HepG2 (cell line): Measurements from ENCODE around the gene OR5AN1.

Source experiments
- ARNT ChIP-seq: fragments of 450-650 bp; IDR thresholded peaks from 2 replicates; pipeline ENCODE4 v1.6.1; 2017
- CEBPB ChIP-seq: IDR thresholded peaks from 2 replicates; pipeline ENCODE4 v1.6.1; 2011; ENCODE audit warnings: low read depth, low read length, improper control_type of control experiment, borderline replicate concordance
- GTF2F1 ChIP-seq: fragments of 150-350 bp; IDR thresholded peaks from 2 replicates; pipeline ENCODE4 v1.6.1; 2014; ENCODE audit warnings: low read length
- HOXA9 ChIP-seq: sonication (generic); formaldehyde crosslinking; IDR thresholded peaks from 2 replicates; pipeline ENCODE4 v1.8.1; 2022; ENCODE audit warnings: missing genetic modification reagents, mild to moderate bottlenecking, moderate library complexity, borderline replicate concordance
- KAT2B ChIP-seq: fragments of 150-350 bp; IDR thresholded peaks from 2 replicates; pipeline ENCODE4 v1.6.1; 2014; ENCODE audit warnings: low read depth, low read length, borderline replicate concordance
- NCOR1 ChIP-seq: fragments of 200-600 bp; sonication (generic); IDR thresholded peaks from 2 replicates; pipeline ENCODE4 v1.7.0; 2017; ENCODE audit warnings: antibody characterized with exemption, low read length, borderline replicate concordance
- ZNF224 ChIP-seq: sonication (generic); formaldehyde crosslinking; IDR thresholded peaks from 2 replicates; pipeline ENCODE4 v1.5.0; 2020; ENCODE audit warnings: mild to moderate bottlenecking, missing genetic modification reagents
- ZNF660 ChIP-seq: sonication (generic); formaldehyde crosslinking; IDR thresholded peaks from 2 replicates; pipeline ENCODE4 v1.5.1; 2020; ENCODE audit warnings: mild to moderate bottlenecking, low read depth, missing genetic modification reagents, borderline replicate concordance
- TF ChIP-seq, protein P1 (sequence below): sonication (generic); formaldehyde crosslinking; IDR thresholded peaks from 2 replicates; pipeline ENCODE4 v1.5.1; 2020; ENCODE audit warnings: mild to moderate bottlenecking, missing genetic modification reagents, borderline replicate concordance
- TF ChIP-seq, protein P2 (sequence below): IDR thresholded peaks from 2 replicates; pipeline ENCODE4 v1.6.1; 2012; ENCODE audit warnings: low read length, improper control_type of control experiment
- TF ChIP-seq, protein P3 (sequence below): sonication (generic); formaldehyde crosslinking; conservative IDR thresholded peaks from 2 replicates; pipeline ENCODE4 v1.4.0; 2020; ENCODE audit warnings: missing genetic modification reagents
- TF ChIP-seq, protein P4 (sequence below): sonication (generic); formaldehyde crosslinking; IDR thresholded peaks from 2 replicates; pipeline ENCODE4 v1.4.0; 2020; ENCODE audit warnings: missing genetic modification reagents
- TF ChIP-seq, protein P5 (sequence below): sonication (generic); formaldehyde crosslinking; IDR thresholded peaks from 2 replicates; pipeline ENCODE4 v1.5.1; 2020; ENCODE audit warnings: mild to moderate bottlenecking, moderate library complexity, missing genetic modification reagents

DNA sequence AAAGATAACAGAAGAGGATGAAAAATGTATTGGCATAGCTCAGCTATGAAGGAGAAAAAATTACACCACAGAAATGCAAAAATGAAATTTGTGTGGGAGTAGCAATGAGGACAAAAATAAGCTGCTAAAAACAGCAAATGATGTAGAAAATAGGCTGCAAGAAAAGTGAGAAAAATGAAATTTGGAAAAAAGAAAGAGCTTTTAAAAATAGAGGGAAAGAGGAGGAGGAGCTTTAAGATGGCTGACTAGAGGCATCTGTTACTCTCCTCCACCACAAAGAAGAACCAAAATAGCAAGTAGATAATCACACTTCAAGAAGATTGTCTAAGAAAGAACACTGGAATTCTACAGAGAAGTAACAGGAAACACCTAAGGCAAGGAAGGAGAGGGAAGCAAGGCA is 23.7 kb upstream of the OR5AN1 start:
- TF ChIP-seq, protein P1, sequence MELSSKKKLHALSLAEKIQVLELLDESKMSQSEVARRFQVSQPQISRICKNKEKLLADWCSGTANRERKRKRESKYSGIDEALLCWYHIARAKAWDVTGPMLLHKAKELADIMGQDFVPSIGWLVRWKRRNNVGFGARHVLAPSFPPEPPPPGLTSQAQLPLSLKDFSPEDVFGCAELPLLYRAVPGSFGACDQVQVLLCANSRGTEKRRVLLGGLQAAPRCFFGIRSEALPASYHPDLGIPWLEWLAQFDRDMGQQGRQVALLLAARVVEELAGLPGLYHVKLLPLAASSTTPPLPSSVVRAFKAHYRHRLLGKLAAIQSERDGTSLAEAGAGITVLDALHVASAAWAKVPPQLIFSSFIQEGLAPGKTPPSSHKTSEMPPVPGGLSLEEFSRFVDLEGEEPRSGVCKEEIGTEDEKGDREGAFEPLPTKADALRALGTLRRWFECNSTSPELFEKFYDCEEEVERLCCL (CRISPR knock-in tag) = no peak
- TF ChIP-seq ZNF660 (CRISPR knock-in tag) (no peak), ARNT (no peak), NCOR1 (no peak), CEBPB (no peak), GTF2F1 (no peak), HOXA9 (no peak), KAT2B (no peak), ZNF224 (CRISPR knock-in tag) (no peak)
- TF ChIP-seq, protein P2, sequence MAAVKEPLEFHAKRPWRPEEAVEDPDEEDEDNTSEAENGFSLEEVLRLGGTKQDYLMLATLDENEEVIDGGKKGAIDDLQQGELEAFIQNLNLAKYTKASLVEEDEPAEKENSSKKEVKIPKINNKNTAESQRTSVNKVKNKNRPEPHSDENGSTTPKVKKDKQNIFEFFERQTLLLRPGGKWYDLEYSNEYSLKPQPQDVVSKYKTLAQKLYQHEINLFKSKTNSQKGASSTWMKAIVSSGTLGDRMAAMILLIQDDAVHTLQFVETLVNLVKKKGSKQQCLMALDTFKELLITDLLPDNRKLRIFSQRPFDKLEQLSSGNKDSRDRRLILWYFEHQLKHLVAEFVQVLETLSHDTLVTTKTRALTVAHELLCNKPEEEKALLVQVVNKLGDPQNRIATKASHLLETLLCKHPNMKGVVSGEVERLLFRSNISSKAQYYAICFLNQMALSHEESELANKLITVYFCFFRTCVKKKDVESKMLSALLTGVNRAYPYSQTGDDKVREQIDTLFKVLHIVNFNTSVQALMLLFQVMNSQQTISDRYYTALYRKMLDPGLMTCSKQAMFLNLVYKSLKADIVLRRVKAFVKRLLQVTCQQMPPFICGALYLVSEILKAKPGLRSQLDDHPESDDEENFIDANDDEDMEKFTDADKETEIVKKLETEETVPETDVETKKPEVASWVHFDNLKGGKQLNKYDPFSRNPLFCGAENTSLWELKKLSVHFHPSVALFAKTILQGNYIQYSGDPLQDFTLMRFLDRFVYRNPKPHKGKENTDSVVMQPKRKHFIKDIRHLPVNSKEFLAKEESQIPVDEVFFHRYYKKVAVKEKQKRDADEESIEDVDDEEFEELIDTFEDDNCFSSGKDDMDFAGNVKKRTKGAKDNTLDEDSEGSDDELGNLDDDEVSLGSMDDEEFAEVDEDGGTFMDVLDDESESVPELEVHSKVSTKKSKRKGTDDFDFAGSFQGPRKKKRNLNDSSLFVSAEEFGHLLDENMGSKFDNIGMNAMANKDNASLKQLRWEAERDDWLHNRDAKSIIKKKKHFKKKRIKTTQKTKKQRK = no peak
- TF ChIP-seq, protein P3, sequence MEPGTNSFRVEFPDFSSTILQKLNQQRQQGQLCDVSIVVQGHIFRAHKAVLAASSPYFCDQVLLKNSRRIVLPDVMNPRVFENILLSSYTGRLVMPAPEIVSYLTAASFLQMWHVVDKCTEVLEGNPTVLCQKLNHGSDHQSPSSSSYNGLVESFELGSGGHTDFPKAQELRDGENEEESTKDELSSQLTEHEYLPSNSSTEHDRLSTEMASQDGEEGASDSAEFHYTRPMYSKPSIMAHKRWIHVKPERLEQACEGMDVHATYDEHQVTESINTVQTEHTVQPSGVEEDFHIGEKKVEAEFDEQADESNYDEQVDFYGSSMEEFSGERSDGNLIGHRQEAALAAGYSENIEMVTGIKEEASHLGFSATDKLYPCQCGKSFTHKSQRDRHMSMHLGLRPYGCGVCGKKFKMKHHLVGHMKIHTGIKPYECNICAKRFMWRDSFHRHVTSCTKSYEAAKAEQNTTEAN = no peak
- TF ChIP-seq, protein P4, sequence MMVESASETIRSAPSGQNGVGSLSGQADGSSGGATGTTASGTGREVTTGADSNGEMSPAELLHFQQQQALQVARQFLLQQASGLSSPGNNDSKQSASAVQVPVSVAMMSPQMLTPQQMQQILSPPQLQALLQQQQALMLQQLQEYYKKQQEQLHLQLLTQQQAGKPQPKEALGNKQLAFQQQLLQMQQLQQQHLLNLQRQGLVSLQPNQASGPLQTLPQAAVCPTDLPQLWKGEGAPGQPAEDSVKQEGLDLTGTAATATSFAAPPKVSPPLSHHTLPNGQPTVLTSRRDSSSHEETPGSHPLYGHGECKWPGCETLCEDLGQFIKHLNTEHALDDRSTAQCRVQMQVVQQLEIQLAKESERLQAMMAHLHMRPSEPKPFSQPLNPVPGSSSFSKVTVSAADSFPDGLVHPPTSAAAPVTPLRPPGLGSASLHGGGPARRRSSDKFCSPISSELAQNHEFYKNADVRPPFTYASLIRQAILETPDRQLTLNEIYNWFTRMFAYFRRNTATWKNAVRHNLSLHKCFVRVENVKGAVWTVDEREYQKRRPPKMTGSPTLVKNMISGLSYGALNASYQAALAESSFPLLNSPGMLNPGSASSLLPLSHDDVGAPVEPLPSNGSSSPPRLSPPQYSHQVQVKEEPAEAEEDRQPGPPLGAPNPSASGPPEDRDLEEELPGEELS (CRISPR knock-in tag) = no peak
- TF ChIP-seq, protein P5, sequence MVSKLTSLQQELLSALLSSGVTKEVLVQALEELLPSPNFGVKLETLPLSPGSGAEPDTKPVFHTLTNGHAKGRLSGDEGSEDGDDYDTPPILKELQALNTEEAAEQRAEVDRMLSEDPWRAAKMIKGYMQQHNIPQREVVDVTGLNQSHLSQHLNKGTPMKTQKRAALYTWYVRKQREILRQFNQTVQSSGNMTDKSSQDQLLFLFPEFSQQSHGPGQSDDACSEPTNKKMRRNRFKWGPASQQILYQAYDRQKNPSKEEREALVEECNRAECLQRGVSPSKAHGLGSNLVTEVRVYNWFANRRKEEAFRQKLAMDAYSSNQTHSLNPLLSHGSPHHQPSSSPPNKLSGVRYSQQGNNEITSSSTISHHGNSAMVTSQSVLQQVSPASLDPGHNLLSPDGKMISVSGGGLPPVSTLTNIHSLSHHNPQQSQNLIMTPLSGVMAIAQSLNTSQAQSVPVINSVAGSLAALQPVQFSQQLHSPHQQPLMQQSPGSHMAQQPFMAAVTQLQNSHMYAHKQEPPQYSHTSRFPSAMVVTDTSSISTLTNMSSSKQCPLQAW (CRISPR knock-in tag) = no peak
